K562 treated with DMSO at 1 percent for 48 hours (cell line): ENCODE results near the gene ULK1. TPM values are rescaled to one million over a fixed set of nuclear protein-coding genes. Genes with fewer than 3 reads are reported as not detected.

Source experiments
- total RNA-seq: library from RNA; unstranded; fragments of 300-600 nt; gene quantifications from 2 replicates; pipeline ENCODE4 v1.2.3, GENCODE V29; 2022; ENCODE audit warnings: low replicate concordance; ENCODE audit errors: extremely low read depth

Gene ULK1
- total RNA-seq, result 111 TPM in 1 of 2 replicates, not detected in the other

GRCh38 chr12:131894313-131894860 lies at the start of gene ULK1:
Gene ULK1 (plus strand): TSS chr12:131894622. CDS start chr12:131895002, 380 bp downstream.

GRCh38 chr12:131928711-131929580 lies 34.5 kb downstream of the ULK1 start, which contains the start of gene PUS1:
Gene PUS1 (plus strand): TSS chr12:131929276. CDS start chr12:131929723, 447 bp downstream.

GRCh38 chr12:131949431-131950181 lies 55.2 kb downstream of the ULK1 start, which contains the start of gene EP400:
Gene EP400 (plus strand): TSS chr12:131949942. CDS start chr12:131960620, 10,678 bp downstream.

Other genes starting within 250 kb of the ULK1 start
- not detected in 2 replicates for gene SFSWAP, start 183.5 kb upstream of the ULK1 start, total RNA-seq
- not detected in 2 replicates for gene MMP17, start 66.2 kb upstream of the ULK1 start, total RNA-seq
- not detected in 2 replicates for gene PUS1, start 34.7 kb downstream of the ULK1 start, total RNA-seq
- gene EP400, start 55.3 kb downstream of the ULK1 start, total RNA-seq, result 92.9 TPM in 1 of 2 replicates, not detected in the other
- gene DDX51, start 249.7 kb downstream of the ULK1 start, total RNA-seq, result not detected in 2 replicates
- gene NOC4L, start 249.8 kb downstream of the ULK1 start, total RNA-seq, result not detected in 2 replicates